H1 (cell line): ENCODE data around the gene PTTG1IP. TPM values are rescaled to one million over a fixed set of nuclear protein-coding genes. Genes with fewer than 3 reads are reported as not detected.

Source experiments
- CTCF ChIA-PET: fragments of 300-600 bp; sonication (Branson Sonifier 250); formaldehyde crosslinking; loops from one replicate; lab custom pipeline; 2021; ENCODE audit not compliant: partially characterized antibody; lab: Charles Lee
- POLR2A ChIA-PET: fragments of 300-600 bp; sonication (Branson Sonifier 250); formaldehyde crosslinking; loops from one replicate; lab custom pipeline; 2021; ENCODE audit warnings: inconsistent platforms; ENCODE audit not compliant: partially characterized antibody; lab: Charles Lee
- DNase-seq, 2 experiments: peaks; one replicate each; pipeline versions ENCODE4 v3.0.0 to v3.0.0-alpha.2; 2010 to 2022; ENCODE audit warnings: low spot score in 2 of 2, low read depth in 1 of 2, mixed read lengths in 1 of 2
- FAIRE-seq: peaks from 2 replicates; lab custom pipeline; 2011; peaks lifted over from hg19 to GRCh38; lab: Jason Lieb, UNC
- H2AFZ ChIP-seq: 2 replicates; pipeline ENCODE4 v1.8.1; 2012; ENCODE audit warnings: low read length, inconsistent platforms
- H2AK5ac ChIP-seq: 2 replicates; pipeline ENCODE4 v1.6.1; 2013; ENCODE audit warnings: low read depth, low read length
- H2BK120ac ChIP-seq: replicated peaks from 2 replicates; pipeline ENCODE3; 2013; ENCODE audit warnings: low read depth, low read length, inconsistent platforms
- H2BK12ac ChIP-seq: 2 replicates; pipeline ENCODE4 v1.6.1; 2013; ENCODE audit warnings: low read depth, low read length
- H2BK15ac ChIP-seq: 2 replicates; pipeline ENCODE4 v1.6.1; 2013; ENCODE audit warnings: low read length
- H2BK20ac ChIP-seq: 2 replicates; pipeline ENCODE4 v1.6.1; 2013; ENCODE audit warnings: low read length
- H2BK5ac ChIP-seq: 2 replicates; pipeline ENCODE4 v1.6.1; 2013; ENCODE audit warnings: low read depth, low read length
- H3K14ac ChIP-seq: 2 replicates; pipeline ENCODE4 v1.6.1; 2013; ENCODE audit warnings: inconsistent platforms; ENCODE audit not compliant: insufficient read length
- H3K18ac ChIP-seq: 2 replicates; pipeline ENCODE4 v1.6.1; 2013; ENCODE audit warnings: low read length; ENCODE audit errors: extremely low read depth
- H3K23ac ChIP-seq: 2 replicates; pipeline ENCODE4 v1.6.1; 2013; ENCODE audit warnings: inconsistent platforms; ENCODE audit not compliant: insufficient read length
- H3K23me2 ChIP-seq: 2 replicates; pipeline ENCODE4 v1.6.1; 2013; ENCODE audit warnings: low read depth, low read length
- H3K27ac ChIP-seq: 2 replicates; pipeline ENCODE4 v1.6.1; 2011; ENCODE audit warnings: low read depth, low read length, inconsistent platforms
- H3K27me3 ChIP-seq, 4 experiments: replicated peaks in 1 of 4; 1 replicate in 1 of 4; 2 replicates in 3 of 4; pipeline versions ENCODE4 v1.6.1 to v1.8.1; 2011 to 2013; ENCODE audit warnings: low read length in 3 of 4, mild to moderate bottlenecking in 3 of 4, inconsistent platforms in 2 of 4, mixed read lengths in 2 of 4, moderate library complexity in 1 of 4; ENCODE audit not compliant: control insufficient read depth in 3 of 4, insufficient read depth in 3 of 4; ENCODE audit errors: extremely low read depth in 1 of 4
- H3K36me3 ChIP-seq, 4 experiments: 2 replicates each; pipeline versions ENCODE4 v1.6.1 to v1.8.1; 2011 to 2013; ENCODE audit warnings: mild to moderate bottlenecking in 4 of 4, low read length in 3 of 4, moderate library complexity in 2 of 4, control low read depth in 1 of 4, inconsistent platforms in 1 of 4; ENCODE audit not compliant: insufficient read depth in 4 of 4, control insufficient read depth in 2 of 4
- H3K4ac ChIP-seq: replicated peaks from 2 replicates; pipeline ENCODE3; 2013; ENCODE audit warnings: low read length, low read depth, mixed read lengths, inconsistent platforms; ENCODE audit not compliant: insufficient read length
- H3K4me1 ChIP-seq, 4 experiments: replicated peaks in 1 of 4; 1 replicate in 1 of 4; 2 replicates in 3 of 4; pipeline versions ENCODE4 v1.6.1 to v1.8.1; 2011 to 2013; ENCODE audit warnings: low read length in 3 of 4, inconsistent platforms in 2 of 4, mixed read lengths in 1 of 4; ENCODE audit not compliant: insufficient read depth in 4 of 4, control insufficient read depth in 3 of 4
- H3K4me2 ChIP-seq, 2 experiments: 2 replicates each; pipeline versions ENCODE4 v1.6.1 to v1.8.1; 2011 to 2013; ENCODE audit warnings: low read depth in 2 of 2, low read length in 2 of 2, control low read depth in 1 of 2, inconsistent platforms in 1 of 2, mild to moderate bottlenecking in 1 of 2; ENCODE audit not compliant: insufficient read depth in 1 of 2
- H3K4me3 ChIP-seq, 4 experiments: fragments of 200-600, 300-600 bp in 1 of 4; sonication (generic), shearing (Covaris generic), sonication (Bioruptor Twin) in 1 of 4; 2 replicates each; pipeline versions ENCODE4 v1.5.1 to v1.8.1; 2011 to 2016; ENCODE audit warnings: low read length in 4 of 4, low read depth in 3 of 4, control low read depth in 2 of 4, inconsistent platforms in 2 of 4, mild to moderate bottlenecking in 2 of 4, mixed read lengths in 1 of 4, moderate library complexity in 1 of 4; ENCODE audit not compliant: insufficient read depth in 2 of 4; ENCODE audit errors: extremely low read depth in 1 of 4
- H3K56ac ChIP-seq: replicated peaks from 2 replicates; pipeline ENCODE3; 2013; ENCODE audit warnings: low read depth, mild to moderate bottlenecking, mixed read lengths, low read length, inconsistent platforms; ENCODE audit not compliant: insufficient read length
- H3K79me1 ChIP-seq: 2 replicates; pipeline ENCODE4 v1.6.1; 2013; ENCODE audit warnings: low read depth, low read length, control low read depth
- H3K79me2 ChIP-seq, 2 experiments: 2 replicates each; pipeline versions ENCODE4 v1.6.1 to v1.8.1; 2012 to 2013; ENCODE audit warnings: low read length in 2 of 2, mild to moderate bottlenecking in 2 of 2, inconsistent platforms in 1 of 2; ENCODE audit not compliant: insufficient read depth in 2 of 2, control insufficient read depth in 1 of 2
- H3K9ac ChIP-seq, 4 experiments: replicated peaks in 1 of 4; 1 replicate in 1 of 4; 2 replicates in 3 of 4; pipeline versions ENCODE4 v1.6.1 to v1.8.1; 2011 to 2013; ENCODE audit warnings: low read depth in 3 of 4, low read length in 3 of 4, control low read depth in 2 of 4, mild to moderate bottlenecking in 2 of 4, moderate library complexity in 2 of 4, inconsistent platforms in 1 of 4; ENCODE audit errors: extremely low read depth in 1 of 4
- H3K9me3 ChIP-seq, 2 experiments: 2 replicates each; pipeline versions ENCODE4 v1.6.1 to v1.8.1; 2012 to 2013; ENCODE audit warnings: mild to moderate bottlenecking in 2 of 2, moderate library complexity in 2 of 2, control low read depth in 1 of 2, inconsistent platforms in 1 of 2, low read depth in 1 of 2, low read length in 1 of 2, mixed read lengths in 1 of 2; ENCODE audit not compliant: insufficient read depth in 2 of 2
- H4K20me1 ChIP-seq, 2 experiments: replicated peaks in 1 of 2; 2 replicates each; pipeline versions ENCODE3 to v1.8.1; 2011 to 2013; ENCODE audit warnings: inconsistent platforms in 2 of 2, low read length in 2 of 2, mild to moderate bottlenecking in 1 of 2; ENCODE audit not compliant: insufficient read depth in 2 of 2, control insufficient read depth in 1 of 2
- H4K5ac ChIP-seq: 2 replicates; pipeline ENCODE4 v1.6.1; 2013; ENCODE audit warnings: low read length, low read depth, mixed read lengths, inconsistent platforms; ENCODE audit not compliant: insufficient read length
- H4K8ac ChIP-seq: 2 replicates; pipeline ENCODE4 v1.8.0; 2013; ENCODE audit warnings: mild to moderate bottlenecking, moderate library complexity, low read length, inconsistent platforms; ENCODE audit not compliant: insufficient read depth; ENCODE audit errors: extremely low read depth
- H4K91ac ChIP-seq: replicated peaks from 2 replicates; pipeline ENCODE3; 2013; ENCODE audit warnings: low read length, mixed read lengths, inconsistent platforms; ENCODE audit not compliant: insufficient read length
- BACH1 ChIP-seq: IDR thresholded peaks from 2 replicates; pipeline ENCODE4 v1.6.1; 2012; ENCODE audit warnings: low read length, improper control_type of control experiment
- BRCA1 ChIP-seq: IDR thresholded peaks from 2 replicates; pipeline ENCODE4 v1.6.1; 2012; ENCODE audit warnings: low read depth, low read length, improper control_type of control experiment
- CEBPB ChIP-seq: IDR thresholded peaks from 2 replicates; pipeline ENCODE4 v1.6.1; 2012; ENCODE audit warnings: low read depth, low read length
- EP300 ChIP-seq, 2 experiments: IDR thresholded peaks; 1 replicate in 1 of 2; 2 replicates in 1 of 2; pipeline ENCODE4 v1.6.1; 2011 to 2012; ENCODE audit warnings: low read depth in 2 of 2, low read length in 2 of 2, mild to moderate bottlenecking in 2 of 2, borderline replicate concordance in 1 of 2, inconsistent platforms in 1 of 2, moderate library complexity in 1 of 2
- HDAC2 ChIP-seq, 2 experiments: fragments of 300-600 bp in 1 of 2; sonication (generic) in 1 of 2; IDR thresholded peaks; 2 replicates each; pipeline ENCODE4 v1.6.1; 2011 to 2012; ENCODE audit warnings: low read depth in 2 of 2, low read length in 2 of 2, mild to moderate bottlenecking in 2 of 2, moderate library complexity in 2 of 2, borderline replicate concordance in 1 of 2, inconsistent platforms in 1 of 2
- KDM5A ChIP-seq: fragments of 200-600 bp; IDR thresholded peaks from 2 replicates; pipeline ENCODE4 v1.7.1; 2012; ENCODE audit warnings: mild to moderate bottlenecking, low read length, inconsistent platforms, mixed read lengths
- MAFK ChIP-seq: IDR thresholded peaks from 2 replicates; pipeline ENCODE4 v1.6.1; 2012; ENCODE audit warnings: low read depth, mild to moderate bottlenecking, improper control_type of control experiment, low read length
- RNF2 ChIP-seq: fragments of 200-900, 300-1000 bp; sonication (generic); IDR thresholded peaks from 2 replicates; pipeline ENCODE4 v1.7.1; 2016; ENCODE audit warnings: borderline replicate concordance, low read depth, mild to moderate bottlenecking, antibody characterized with exemption, low read length; ENCODE audit not compliant: poor library complexity, severe bottlenecking; ENCODE audit errors: missing control alignments
- SP4 ChIP-seq: IDR thresholded peaks from 2 replicates; pipeline ENCODE4 v1.6.1; 2012; ENCODE audit warnings: low read length, inconsistent platforms
- WGBS, 2 experiments: shearing (Covaris generic) in 1 of 2; methylation state at CpG; one replicate each; pipeline versions ENCODE4 v1.1.6 to v1.1.7; 2013 to 2015; ENCODE audit warnings: low lambda C conversion rate in 2 of 2, mixed read lengths in 2 of 2, inconsistent platforms in 1 of 2, low coverage in 1 of 2, missing lambda C conversion rate in 1 of 2; ENCODE audit not compliant: insufficient replicate concordance in 2 of 2, insufficient coverage in 1 of 2, insufficient read length in 1 of 2; ENCODE audit errors: extremely low coverage in 1 of 2, missing lambda C conversion rate in 1 of 2; 5-methylcytosine and 5-hydroxymethylcytosine counted together
- polyA plus RNA-seq, 7 experiments: library from polyadenylated mRNA; depleted of rRNA in 3 of 7; stranded (reverse) in 5 of 7; unstranded in 2 of 7; fragments of >200 nt in 5 of 7; fragments of 200-250 nt in 2 of 7; gene quantifications; 1 replicate in 5 of 7; 2 replicates in 1 of 7; 4 replicates in 1 of 7; pipeline versions ENCODE4 v1.2.1 to v1.2.3, GENCODE V29; 2011 to 2013; ENCODE audit warnings: missing spikeins in 2 of 7, mixed read lengths in 2 of 7
- total RNA-seq: library from RNA; stranded (reverse); fragmentation: NEBNext Ultra II Directional; extraction: Animal tissue kit (Norgen Biotek cat#: 25700); gene quantifications from 2 replicates; pipeline ENCODE4 v1.2.1, GENCODE V29; 2021

PTTG1IP gene
- total and polyA plus RNA-seq, 2 of the 8 experiments (the other 6 are each of a cell fraction or from before 2014, with no cell fraction given): 90.8 to 130 TPM

- Histone ChIP-seq H3K23ac (no peak within 1 kb of the TSS), H2BK5ac (peak within 1 kb of the TSS; percentile 67; the same call in 1 of the 2 replicates), H3K14ac (no peak within 1 kb of the TSS), H3K4ac (peak within 1 kb of the TSS; percentile 87), H3K9me3 (no peaks in the 10 kb centered on the region), H3K18ac (no peak within 1 kb of the TSS), H3K79me1 (peaks cover 2% of the 10 kb centered on the region; the same call in 1 of the 2 replicates), H3K27me3 (no peaks in the 10 kb centered on the region), H3K36me3 (peaks cover 0 to 31% (median 21%) of the 10 kb centered on the region in 4 experiments; a peak in 7 of 8 replicates), H4K5ac (peak within 1 kb of the TSS; percentile 79), H2BK15ac (0 out of 2 replicates have a peak within 1 kb of the TSS, but pooled peaks have one; percentile 47), H3K27ac (peak within 1 kb of the TSS; percentile 75; the same call in 1 of the 2 replicates), H4K20me1 (peaks cover 7 to 11% of the 10 kb centered on the region in 2 experiments), H2BK20ac (no peak within 1 kb of the TSS), H4K8ac (peak within 1 kb of the TSS; percentile 82), H3K23me2 (peaks cover 5% of the 10 kb centered on the region), H3K4me1 (peaks cover 0 to 12% (median 1%) of the 10 kb centered on the region in 4 experiments; a peak in 3 of 7 replicates), H2AFZ (no peak within 1 kb of the TSS), H3K4me3 (peak within 1 kb of the TSS; percentile 59 to 93 (median 80)), H2BK12ac (no peak within 1 kb of the TSS), H3K9ac (peak within 1 kb of the TSS; percentile 60 to 77 (median 68)), H2AK5ac (no peak within 1 kb of the TSS), H4K91ac (peak within 1 kb of the TSS; percentile 58), H2BK120ac (no peak within 1 kb of the TSS), H3K79me2 (peaks cover 13 to 45% of the 10 kb centered on the region in 2 experiments), H3K4me2 (peak within 1 kb of the TSS; percentile 81 to 88), H3K56ac (peak within 1 kb of the TSS; percentile 74)
- WGBS, 2 experiments: 0% methylated on average over 66 of the region's 97 CpGs; no CpG with 5 or more reads in 1 of the 2 experiments
- DNase-seq (peak in 1 of 2 experiments; percentile 91), FAIRE-seq (no peak)
- ChIA-PET CTCF (interaction anchor here (0.6 to 2.5 kb wide), 14 partner anchors 8 to 306 kb away, joined by 3 to 8 read pairs (median 5); no protein-coding TSS in a partner anchor), POLR2A (interaction anchor here (0.6 to 8.0 kb wide), 21 partner anchors 8 to 301 kb away, joined by 3 to 72 read pairs (median 4); partner anchors contain the start of genes ITGB2, PTTG1IP and SUMO3)
- TF ChIP-seq BACH1 (0 out of 2 replicates have a peak, but pooled peaks have one; percentile 3), HDAC2 (IDR thresholded peaks at IDR 0.05; ENCODE audit: borderline replicate concordance in 1 of 2, low read depth in 2 of 2, low read length in 2 of 2) (no peak), EP300 (IDR thresholded peaks at IDR 0.05; ENCODE audit: borderline replicate concordance in 1 of 2, low read depth in 2 of 2, low read length in 2 of 2) (no peak), MAFK (no peak), RNF2 (no peak), SP4 (0 out of 2 replicates have a peak, but pooled peaks have one; percentile 16), BRCA1 (no peak), KDM5A (no peak), CEBPB (no peak)
Measured at GRCh38 chr21:44801468-44802395, 71.8 kb downstream of the PTTG1IP start, which contains the start of gene UBE2G2. TSS of gene UBE2G2 (minus strand) at chr21:44801820. CDS start at chr21:44801748, 72 bp downstream.
